OCI-LY7 (cell line): ENCODE data around the gene RPL22. TPM values are rescaled to one million over a fixed set of nuclear protein-coding genes. Genes with fewer than 3 reads are reported as not detected.

ENCODE experiments used
- BruUV-seq: library from RNA; stranded (reverse); fragments of 400-500 nt; replicated peaks from 2 replicates; lab custom pipeline; 2021; lab: Mats Ljungman, UMichigan
- CTCF ChIA-PET: fragments of 300-600 bp; sonication (Branson Sonifier 250); formaldehyde crosslinking; loops from one replicate; lab custom pipeline; 2022; ENCODE audit warnings: antibody characterized with exemption; ENCODE audit not compliant: unreplicated experiment; lab: Charles Lee
- POLR2A ChIA-PET: fragments of 300-600 bp; sonication (Branson Sonifier 250); formaldehyde crosslinking; loops from one replicate; lab custom pipeline; 2022; ENCODE audit warnings: antibody characterized with exemption; lab: Charles Lee
- DNase-seq: peaks from one replicate; pipeline ENCODE4 v3.0.0-alpha.2; 2015; ENCODE audit warnings: low spot score
- H2AFZ ChIP-seq: fragments of 200-600 bp; sonication (generic), shearing (Covaris generic); 2 replicates; pipeline ENCODE4 v1.6.1; 2014; ENCODE audit warnings: mild to moderate bottlenecking, antibody characterized with exemption, low read length, moderate library complexity
- H3K27ac ChIP-seq: fragments of 200-600 bp; sonication (generic); 2 replicates; pipeline ENCODE4 v1.5.1; 2014; ENCODE audit warnings: mixed run types, low read depth, mild to moderate bottlenecking, moderate library complexity, low read length, inconsistent platforms; ENCODE audit not compliant: poor library complexity, severe bottlenecking
- H3K36me3 ChIP-seq: fragments of 200-600 bp; sonication (generic); 2 replicates; pipeline ENCODE4 v1.6.1; 2014; ENCODE audit warnings: mild to moderate bottlenecking, antibody characterized with exemption, low read length, moderate library complexity, mixed read lengths; ENCODE audit not compliant: insufficient read depth
- H3K4me1 ChIP-seq: fragments of 200-600 bp; sonication (generic); 2 replicates; pipeline ENCODE4 v1.5.1; 2014; ENCODE audit warnings: mild to moderate bottlenecking, low read length; ENCODE audit not compliant: insufficient read depth, poor library complexity, severe bottlenecking
- H3K4me2 ChIP-seq: fragments of 200-600 bp; sonication (generic); 2 replicates; pipeline ENCODE4 v1.6.1; 2014; ENCODE audit warnings: mild to moderate bottlenecking, low read length
- H3K4me3 ChIP-seq: fragments of 200-600 bp; sonication (generic); 2 replicates; pipeline ENCODE4 v1.5.1; 2014; ENCODE audit warnings: mild to moderate bottlenecking, low read depth, low read length; ENCODE audit not compliant: poor library complexity, severe bottlenecking
- H3K79me2 ChIP-seq: fragments of 200-600 bp; sonication (generic); 2 replicates; pipeline ENCODE4 v1.6.1; 2016; ENCODE audit warnings: low read depth, mild to moderate bottlenecking, low read length, moderate library complexity, mixed read lengths; ENCODE audit not compliant: insufficient read depth
- H3K9me2 ChIP-seq: fragments of 200-600 bp; sonication (generic); 2 replicates; pipeline ENCODE4 v1.6.1; 2016; ENCODE audit warnings: mild to moderate bottlenecking, low read length, mixed read lengths; ENCODE audit not compliant: insufficient read depth
- H3K9me3 ChIP-seq: fragments of 200-600 bp; sonication (generic); 2 replicates; pipeline ENCODE4 v1.6.1; 2014; ENCODE audit warnings: mild to moderate bottlenecking, mixed run types, low read length, mixed read lengths
- H4K20me1 ChIP-seq: fragments of 200-600 bp; sonication (generic); 2 replicates; pipeline ENCODE4 v1.6.1; 2014; ENCODE audit warnings: mild to moderate bottlenecking, antibody characterized with exemption, low read length, moderate library complexity, mixed read lengths; ENCODE audit not compliant: insufficient read depth
- EZH2phosphoT487 ChIP-seq: fragments of 200-600 bp; sonication (generic); IDR thresholded peaks from 2 replicates; pipeline ENCODE4 v1.6.1; 2018; ENCODE audit warnings: low read depth, borderline replicate concordance, mild to moderate bottlenecking, mixed run types, antibody characterized with exemption, low read length, moderate library complexity, mixed read lengths
- intact Hi-C: fragments of 100-400 bp; cut with micrococcal nuclease; formaldehyde crosslinking; loops from one replicate; pipeline ENCODE4 v1.10.0; 2022; ENCODE audit not compliant: unreplicated experiment
- total RNA-seq, 2 experiments: library from RNA; depleted of rRNA in 1 of 2; stranded (reverse); fragments of >200 nt in 1 of 2; shearing (Covaris generic) in 1 of 2; gene quantifications; 2 replicates each; pipeline ENCODE4 v1.2.3, GENCODE V29; 2014 to 2022
- TF ChIP-seq, protein P1 (sequence below): fragments of 200-600 bp; sonication (generic); conservative IDR thresholded peaks from 2 replicates; pipeline ENCODE4 v1.5.1; 2014; ENCODE audit warnings: mild to moderate bottlenecking, antibody characterized with exemption, low read length, moderate library complexity, mixed read lengths

Gene RPL22
- total RNA-seq, 2 experiments from 2014 or later = 249 to 589 TPM

DNA sequence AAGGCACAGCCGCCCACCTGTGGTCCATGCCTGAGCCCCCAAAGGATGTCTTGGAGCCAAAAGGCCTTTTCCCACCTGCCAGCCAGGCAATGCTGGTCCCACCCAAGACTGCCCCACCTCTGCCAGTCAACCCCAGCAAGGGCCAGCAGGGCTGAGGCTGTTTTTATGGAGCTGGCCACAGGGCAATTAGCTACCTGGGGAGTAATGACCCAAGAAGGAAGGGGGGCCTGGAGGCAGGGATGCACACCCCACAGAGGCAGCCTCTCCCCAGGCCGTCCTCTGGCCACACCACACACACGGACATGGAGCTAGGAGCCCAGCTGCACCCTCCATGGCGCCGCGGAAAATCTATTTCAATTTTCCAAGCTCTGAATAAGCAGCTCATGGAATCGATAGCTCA, 46.5 kb downstream of the RPL22 start:
- Histone ChIP-seq H3K79me2 (no peaks in the 10 kb centered on the region), H3K27ac (no peak overlapping the region), H3K9me3 (no peaks in the 10 kb centered on the region), H3K4me1 (no peaks in the 10 kb centered on the region), H4K20me1 (no peaks in the 10 kb centered on the region), H3K4me3 (no peak overlapping the region), H2AFZ (no peak overlapping the region), H3K4me2 (no peak overlapping the region), H3K36me3 (no peaks in the 10 kb centered on the region), H3K9me2 (no peaks in the 10 kb centered on the region)
- TF ChIP-seq, protein P1, sequence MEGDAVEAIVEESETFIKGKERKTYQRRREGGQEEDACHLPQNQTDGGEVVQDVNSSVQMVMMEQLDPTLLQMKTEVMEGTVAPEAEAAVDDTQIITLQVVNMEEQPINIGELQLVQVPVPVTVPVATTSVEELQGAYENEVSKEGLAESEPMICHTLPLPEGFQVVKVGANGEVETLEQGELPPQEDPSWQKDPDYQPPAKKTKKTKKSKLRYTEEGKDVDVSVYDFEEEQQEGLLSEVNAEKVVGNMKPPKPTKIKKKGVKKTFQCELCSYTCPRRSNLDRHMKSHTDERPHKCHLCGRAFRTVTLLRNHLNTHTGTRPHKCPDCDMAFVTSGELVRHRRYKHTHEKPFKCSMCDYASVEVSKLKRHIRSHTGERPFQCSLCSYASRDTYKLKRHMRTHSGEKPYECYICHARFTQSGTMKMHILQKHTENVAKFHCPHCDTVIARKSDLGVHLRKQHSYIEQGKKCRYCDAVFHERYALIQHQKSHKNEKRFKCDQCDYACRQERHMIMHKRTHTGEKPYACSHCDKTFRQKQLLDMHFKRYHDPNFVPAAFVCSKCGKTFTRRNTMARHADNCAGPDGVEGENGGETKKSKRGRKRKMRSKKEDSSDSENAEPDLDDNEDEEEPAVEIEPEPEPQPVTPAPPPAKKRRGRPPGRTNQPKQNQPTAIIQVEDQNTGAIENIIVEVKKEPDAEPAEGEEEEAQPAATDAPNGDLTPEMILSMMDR = no peak
- no peak for TF ChIP-seq EZH2phosphoT487
- intact Hi-C loops = no loop called here
- BruUV-seq = no TSS peak
- CTCF ChIA-PET = no interaction called here
- POLR2A ChIA-PET = no interaction called here
- no peak for DNase-seq

DNA sequence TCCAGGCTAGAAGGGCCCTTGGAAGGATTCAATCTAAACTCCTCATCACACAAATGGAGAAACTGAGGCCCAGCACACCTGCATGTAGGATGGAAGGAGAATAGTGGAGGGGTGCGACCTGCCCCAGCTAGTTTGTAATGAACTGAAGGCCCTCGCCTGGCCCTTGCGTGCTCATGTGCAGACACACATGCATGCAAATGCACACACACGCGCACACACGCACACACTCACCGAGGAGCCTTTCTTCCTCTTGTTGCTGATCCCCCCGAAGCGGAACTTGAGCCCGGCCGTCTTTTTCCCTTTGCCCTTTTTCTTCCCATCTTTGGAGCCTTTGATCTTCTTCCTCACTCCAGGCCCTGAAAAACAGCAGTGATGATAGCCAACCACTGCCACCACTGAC, 47.2 kb downstream of the RPL22 start:
- no peaks in the 10 kb centered on the region for H4K20me1 ChIP-seq
- no peak overlapping the region for H2AFZ ChIP-seq
- no peak for DNase-seq
- no peaks in the 10 kb centered on the region for H3K4me1 ChIP-seq
- intact Hi-C loops = no loop called here
- H3K9me2 ChIP-seq = no peaks in the 10 kb centered on the region
- H3K9me3 ChIP-seq = no peaks in the 10 kb centered on the region
- ChIA-PET POLR2A (no interaction called here), CTCF (no interaction called here)
- TF ChIP-seq EZH2phosphoT487 = no peak
- TF ChIP-seq, protein P1 = no peak
- H3K4me2 ChIP-seq = no peak overlapping the region
- H3K4me3 ChIP-seq = no peak overlapping the region
- no TSS peak for BruUV-seq
- H3K36me3 ChIP-seq = no peaks in the 10 kb centered on the region
- H3K27ac ChIP-seq = no peak overlapping the region
- no peaks in the 10 kb centered on the region for H3K79me2 ChIP-seq

DNA sequence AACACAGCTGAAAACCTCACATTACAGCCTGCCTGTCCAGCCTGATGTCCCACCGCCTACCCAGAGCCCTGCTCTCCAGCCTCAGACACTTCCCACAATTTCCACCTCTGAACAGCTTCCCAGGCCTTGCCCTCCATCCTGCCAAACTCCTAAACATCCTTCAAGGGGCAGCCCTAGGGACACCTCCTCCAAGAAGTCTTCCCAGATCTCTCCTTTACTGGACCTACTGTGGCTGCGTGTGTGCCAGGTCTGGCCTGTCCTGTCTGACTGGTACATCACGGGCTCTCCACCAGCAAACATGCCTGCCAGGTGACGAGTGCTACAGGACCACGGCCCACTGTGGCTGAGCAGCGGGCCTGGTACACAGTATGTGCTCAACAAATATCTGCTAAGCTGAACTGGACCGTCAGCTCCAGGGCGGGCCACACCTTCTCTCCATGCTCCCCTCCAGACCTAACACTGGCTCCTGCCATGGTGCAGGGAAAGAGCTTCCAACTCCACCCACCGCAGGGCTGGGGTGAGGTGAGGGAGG, 48.0 kb downstream of the RPL22 start:
- H2AFZ ChIP-seq = no peak overlapping the region
- H3K4me3 ChIP-seq = no peak overlapping the region
- ChIA-PET POLR2A (no interaction called here), CTCF (no interaction called here)
- intact Hi-C loops = no loop called here
- H3K36me3 ChIP-seq = no peaks in the 10 kb centered on the region
- H4K20me1 ChIP-seq = no peaks in the 10 kb centered on the region
- no peaks in the 10 kb centered on the region for H3K9me2 ChIP-seq
- H3K27ac ChIP-seq = no peak overlapping the region
- BruUV-seq = no TSS peak
- DNase-seq = no peak
- H3K4me1 ChIP-seq = no peaks in the 10 kb centered on the region
- H3K4me2 ChIP-seq = no peak overlapping the region
- H3K9me3 ChIP-seq = no peaks in the 10 kb centered on the region
- TF ChIP-seq, protein P1 = no peak
- TF ChIP-seq EZH2phosphoT487 = no peak
- no peaks in the 10 kb centered on the region for H3K79me2 ChIP-seq
